ENCODE measurements around the gene SPO11. TPM values are rescaled to one million over a fixed set of nuclear protein-coding genes. Genes with fewer than 3 reads are reported as not detected.

SPO11 gene
- total RNA-seq, 6 experiments from 2014 or later: not detected

- TF ChIP-seq CTCF (IDR thresholded peaks at IDR 0.05): no peak
- no peak for DNase-seq
- Mint-ChIP-seq H3K4me1 (ENCODE audit: low read depth) (no peaks in the 10 kb centered on the region), H3K36me3 (ENCODE audit: low read depth) (peaks cover 9% of the 10 kb centered on the region; the same call in 1 of the 2 replicates), H3K27me3 (ENCODE audit: insufficient read depth) (peaks cover 3% of the 10 kb centered on the region), H3K9me3 (no peaks in the 10 kb centered on the region), H3K27ac (no peak overlapping the region), H3K4me3 (no peak overlapping the region)
Measured at GRCh38 chr20:57378646-57379262, 49.2 kb downstream of the SPO11 start.

- H3K4me1 Mint-ChIP-seq (ENCODE audit: low read depth): no peaks in the 10 kb centered on the region
- no peak for TF ChIP-seq CTCF (IDR thresholded peaks at IDR 0.05)
- no peak overlapping the region for H3K27ac Mint-ChIP-seq
- no peaks in the 10 kb centered on the region for H3K9me3 Mint-ChIP-seq
- no peak for DNase-seq
- peaks cover 3% of the 10 kb centered on the region for H3K27me3 Mint-ChIP-seq (ENCODE audit: insufficient read depth)
- peaks cover 7% of the 10 kb centered on the region; the same call in 1 of the 2 replicates for H3K36me3 Mint-ChIP-seq (ENCODE audit: low read depth)
- no peak overlapping the region for H3K4me3 Mint-ChIP-seq
Measured at GRCh38 chr20:57379263-57379647, 49.7 kb downstream of the SPO11 start.

GRCh38 chr20:57380081-57380750 lies 50.6 kb downstream of the SPO11 start:
- no peak for DNase-seq
- no peak overlapping the region for H3K27ac Mint-ChIP-seq
- peaks cover 3% of the 10 kb centered on the region for H3K27me3 Mint-ChIP-seq (ENCODE audit: insufficient read depth)
- H3K36me3 Mint-ChIP-seq (ENCODE audit: low read depth): peaks cover 5% of the 10 kb centered on the region; the same call in 1 of the 2 replicates
- no peak for TF ChIP-seq CTCF (IDR thresholded peaks at IDR 0.05)
- no peaks in the 10 kb centered on the region for H3K9me3 Mint-ChIP-seq
- no peak overlapping the region for H3K4me3 Mint-ChIP-seq
- H3K4me1 Mint-ChIP-seq (ENCODE audit: low read depth): no peaks in the 10 kb centered on the region

- no peak overlapping the region; the same call in 1 of the 2 replicates for H3K27ac Mint-ChIP-seq
- no peaks in the 10 kb centered on the region; the same call in 1 of the 2 replicates for H3K36me3 Mint-ChIP-seq (ENCODE audit: low read depth)
- H3K4me3 Mint-ChIP-seq: no peak overlapping the region
- peaks cover 3% of the 10 kb centered on the region; the same call in 1 of the 2 replicates for H3K27me3 Mint-ChIP-seq (ENCODE audit: insufficient read depth)
- no peaks in the 10 kb centered on the region for H3K9me3 Mint-ChIP-seq
- no peaks in the 10 kb centered on the region for H3K4me1 Mint-ChIP-seq (ENCODE audit: low read depth)
- peak; percentile 95 for TF ChIP-seq CTCF (IDR thresholded peaks at IDR 0.05)
- peak; percentile 61 for DNase-seq
Measured at GRCh38 chr20:57381596-57382503, 52.2 kb downstream of the SPO11 start.

GRCh38 chr20:57382516-57382915 lies 52.9 kb downstream of the SPO11 start:
- no peak for TF ChIP-seq CTCF (IDR thresholded peaks at IDR 0.05)
- H3K4me1 Mint-ChIP-seq (ENCODE audit: low read depth): no peaks in the 10 kb centered on the region
- H3K27me3 Mint-ChIP-seq (ENCODE audit: insufficient read depth): no peaks in the 10 kb centered on the region; the same call in 1 of the 2 replicates
- no peak overlapping the region for H3K4me3 Mint-ChIP-seq
- no peaks in the 10 kb centered on the region for H3K9me3 Mint-ChIP-seq
- no peaks in the 10 kb centered on the region for H3K36me3 Mint-ChIP-seq (ENCODE audit: low read depth)
- DNase-seq: no peak
- H3K27ac Mint-ChIP-seq: no peak overlapping the region
